Activated CD8-positive, alpha-beta memory T cell treated with anti-CD3 and anti-CD28 coated beads for 4 hours (primary cell): Measurements from ENCODE around the gene SLC41A3.

ENCODE experiments used
- DNase-seq, 2 donors: peaks; one replicate each; pipeline ENCODE4 v3.0.0-alpha.2; 2020; ENCODE audit warnings: low read depth in 2 of 2

Gene SLC41A3

DNA sequence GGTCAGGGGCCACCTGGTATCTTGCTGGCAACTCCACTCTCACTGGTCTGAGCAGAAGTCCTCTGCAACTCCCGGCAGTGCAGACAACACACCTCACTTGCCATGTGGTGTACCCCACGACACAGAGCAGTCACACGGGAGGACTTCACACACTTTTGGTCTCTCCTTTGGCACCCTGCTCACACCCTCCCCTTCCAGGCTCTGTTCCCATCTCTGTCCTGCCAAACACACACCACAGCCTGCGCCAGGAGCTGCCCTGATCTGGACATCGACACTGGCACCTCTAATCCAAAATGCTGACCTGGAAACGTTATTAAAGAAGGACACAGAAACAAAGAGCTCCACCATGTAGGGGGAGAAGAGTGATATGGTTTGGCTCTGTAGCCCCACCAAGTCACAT lies 57.2 kb downstream of the SLC41A3 start:
- no peak for DNase-seq

DNA sequence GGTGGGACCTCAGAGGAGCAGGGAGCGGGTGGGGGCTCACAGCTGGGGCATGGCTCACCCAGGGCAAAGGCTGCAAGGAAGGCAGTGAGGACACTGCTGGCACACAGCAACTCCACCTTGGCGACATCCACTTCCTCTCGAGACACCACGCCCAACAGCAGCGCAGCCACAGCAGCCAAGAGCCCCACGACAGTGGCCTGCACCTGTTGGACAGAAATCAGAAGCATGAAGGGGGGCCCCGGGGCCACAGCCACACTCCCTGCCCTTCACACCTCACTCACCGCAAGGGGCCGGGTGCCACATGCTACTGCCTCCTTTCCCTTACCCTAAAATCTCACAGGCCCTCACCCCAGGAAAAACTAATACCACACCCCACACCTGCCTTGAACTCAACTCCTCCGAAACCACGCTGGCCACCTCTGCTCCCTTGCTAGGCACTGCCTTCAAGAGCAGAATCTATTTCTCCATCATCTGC lies 57.6 kb downstream of the SLC41A3 start:
- DNase-seq = no peak

DNA sequence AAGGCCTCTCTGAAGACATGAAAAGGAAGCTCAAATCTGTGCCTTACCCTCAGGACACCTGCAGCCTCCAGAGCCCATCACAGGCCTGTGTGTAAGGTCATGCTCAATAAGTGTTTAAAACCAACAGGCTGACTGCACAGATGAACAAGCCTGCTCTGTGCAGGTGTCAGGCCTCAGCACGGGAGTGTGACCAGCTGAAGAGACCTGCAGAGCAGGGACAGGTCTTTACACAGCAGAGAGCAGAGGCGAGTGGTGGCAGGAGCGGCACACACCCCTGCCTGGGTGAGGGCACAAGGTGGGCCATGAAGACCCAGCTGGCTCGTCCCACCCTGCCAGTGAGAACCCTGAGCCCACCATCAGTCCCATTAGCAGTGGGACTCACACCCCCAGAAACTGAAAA lies 58.1 kb downstream of the SLC41A3 start:
- no peak for DNase-seq

DNA sequence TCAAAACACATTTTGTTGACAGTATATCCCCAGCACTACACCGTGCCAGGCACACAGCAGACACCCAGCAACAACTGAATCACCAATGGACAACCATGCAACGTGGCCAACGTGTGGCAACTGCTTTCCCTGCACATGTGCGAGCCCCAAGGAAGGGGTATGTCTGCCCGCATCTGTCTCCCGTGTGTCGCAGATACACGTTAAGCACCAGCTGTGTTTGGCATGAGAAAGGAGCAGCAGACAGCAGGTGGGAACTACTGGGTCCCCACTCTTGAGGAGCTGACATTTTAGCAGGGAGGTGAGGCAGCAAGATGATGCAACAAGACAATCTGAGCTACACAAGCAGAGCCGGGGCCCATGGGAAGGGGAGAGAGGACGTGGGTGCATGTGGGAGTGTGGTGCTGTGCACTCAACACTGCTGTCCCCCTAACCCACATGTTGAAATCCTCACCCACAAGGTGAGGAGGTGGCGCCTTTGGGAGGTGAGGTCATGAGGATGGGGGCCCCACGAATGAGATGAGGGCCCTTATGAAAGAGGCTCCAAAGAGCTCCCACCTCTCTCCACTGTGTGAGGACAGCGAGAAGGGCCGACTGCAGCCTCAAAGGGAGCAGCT lies 58.7 kb downstream of the SLC41A3 start:
- DNase-seq = no peak

DNA sequence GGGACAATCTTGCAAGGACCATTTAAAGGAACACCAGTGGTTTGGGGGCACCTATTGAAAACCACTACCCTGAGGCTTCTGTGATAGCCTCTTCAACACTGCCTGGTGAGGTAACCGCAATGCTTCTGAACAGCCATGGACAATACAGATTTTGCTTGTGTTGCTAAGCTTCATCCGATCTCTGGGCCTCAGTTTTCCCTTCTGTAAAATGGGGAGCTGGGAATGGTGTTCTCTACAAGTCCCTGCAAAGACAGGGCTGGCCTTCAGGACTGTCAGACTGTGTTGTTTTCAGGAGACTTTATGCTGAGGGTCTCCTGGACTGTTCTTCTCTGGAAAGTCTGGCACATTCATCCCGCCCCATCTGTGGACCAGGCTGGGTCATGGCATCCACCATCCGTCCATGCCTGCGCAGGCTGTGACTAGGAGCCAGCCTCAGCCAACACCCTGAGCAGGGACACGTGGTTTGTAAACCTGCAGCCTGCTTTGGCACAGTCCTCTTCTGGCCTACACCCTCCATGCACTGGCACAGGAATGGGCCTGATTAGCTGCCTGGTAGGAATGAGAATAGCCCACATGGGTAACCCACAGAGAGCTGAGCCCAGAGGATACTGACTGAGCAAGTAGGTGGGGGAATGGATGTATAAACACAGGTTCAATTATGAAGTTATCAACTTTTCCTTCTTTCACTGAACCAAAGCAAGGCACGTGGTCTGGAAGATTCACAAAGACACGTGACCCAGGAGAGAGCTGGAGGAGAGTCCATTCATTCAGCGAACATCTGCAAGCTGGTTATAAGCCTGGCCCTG lies 59.7 kb downstream of the SLC41A3 start:
- DNase-seq = no peak

DNA sequence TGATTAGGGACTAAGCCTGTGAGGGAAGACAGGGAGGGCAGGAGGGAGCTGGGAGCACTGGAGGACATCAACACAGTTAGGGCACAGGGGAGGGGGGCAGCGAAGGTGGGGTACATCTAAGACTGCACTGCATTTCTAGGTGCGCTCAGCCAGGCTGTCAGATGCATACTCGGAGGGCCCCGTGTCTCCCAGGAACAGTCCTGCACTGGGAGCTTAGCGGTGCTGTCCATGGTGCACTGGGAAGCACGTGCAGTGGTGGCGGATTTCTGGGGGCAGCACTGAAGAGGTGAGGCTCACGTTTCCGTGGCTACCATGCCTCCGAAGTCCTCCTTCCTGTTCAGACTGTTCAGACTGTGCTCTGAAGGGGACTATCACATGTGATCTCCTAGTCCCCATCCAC lies 60.5 kb downstream of the SLC41A3 start:
- DNase-seq = no peak

DNA sequence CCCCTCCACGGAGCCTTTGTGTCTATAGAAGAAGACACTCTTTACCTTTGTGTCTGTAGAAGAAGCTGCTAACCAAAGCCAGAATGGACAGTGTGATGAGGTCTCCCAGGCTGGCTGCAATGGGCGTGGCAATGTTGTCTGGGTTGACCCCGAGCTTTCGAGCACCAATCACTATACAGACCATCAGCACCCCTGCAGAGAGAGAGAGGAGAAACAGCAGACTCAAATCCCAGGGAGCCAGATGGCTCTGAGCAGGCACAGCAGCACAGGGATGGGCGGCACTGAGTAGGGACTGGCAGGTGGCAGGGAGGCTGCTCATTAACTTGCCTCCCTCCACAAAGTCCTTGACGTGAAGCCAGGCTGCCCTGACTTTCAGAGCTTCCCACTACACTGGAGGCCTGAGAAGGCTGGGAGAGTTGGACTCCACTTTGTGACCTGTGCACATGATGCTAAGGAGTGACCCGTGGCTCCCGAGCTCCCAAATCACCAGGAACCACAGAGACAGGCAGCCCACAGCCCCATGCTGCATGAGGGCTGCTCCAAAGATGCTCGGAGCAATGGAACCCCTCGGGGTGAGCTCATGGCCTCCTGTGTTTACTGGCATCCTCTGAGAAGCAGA lies 61.1 kb downstream of the SLC41A3 start:
- DNase-seq = no peak

DNA sequence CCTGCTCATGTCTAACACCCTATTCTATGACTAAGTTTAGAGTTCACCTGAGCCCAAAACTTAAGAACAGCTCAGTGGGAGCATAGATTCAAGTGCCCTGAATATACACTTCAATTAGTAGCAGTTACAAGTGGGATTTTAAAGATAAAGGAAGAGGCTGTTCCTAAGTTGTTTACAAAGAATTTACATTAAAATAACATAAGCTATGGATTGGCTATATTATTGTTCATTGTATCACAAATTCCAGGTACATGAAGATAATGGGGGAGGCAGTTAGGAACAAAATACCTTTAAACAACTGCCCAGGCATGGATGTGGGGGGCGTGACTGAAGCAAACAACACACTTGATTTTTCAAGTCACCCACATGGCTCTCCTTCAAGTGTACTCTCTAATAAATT lies 62.2 kb downstream of the SLC41A3 start:
- DNase-seq = no peak

DNA sequence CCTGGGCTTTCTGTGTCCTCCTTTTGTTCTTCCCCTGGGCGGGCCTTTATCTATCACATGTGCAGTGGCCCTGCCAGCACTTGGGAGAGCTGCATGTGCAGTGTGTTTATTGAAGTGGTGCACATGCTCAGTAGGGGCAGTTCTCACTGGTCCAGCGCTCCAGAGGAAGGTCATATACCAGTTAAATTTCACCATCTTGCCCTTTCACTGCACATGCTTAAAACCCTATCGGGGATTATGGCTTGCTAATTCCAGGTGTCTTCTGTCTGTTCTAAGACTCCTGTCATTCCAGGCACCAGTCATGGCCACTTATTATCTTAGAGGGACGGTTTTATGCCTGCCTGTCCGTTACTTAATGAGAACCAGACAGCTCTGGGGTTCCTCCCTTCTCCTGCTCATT lies 62.7 kb downstream of the SLC41A3 start:
- no peak for DNase-seq

DNA sequence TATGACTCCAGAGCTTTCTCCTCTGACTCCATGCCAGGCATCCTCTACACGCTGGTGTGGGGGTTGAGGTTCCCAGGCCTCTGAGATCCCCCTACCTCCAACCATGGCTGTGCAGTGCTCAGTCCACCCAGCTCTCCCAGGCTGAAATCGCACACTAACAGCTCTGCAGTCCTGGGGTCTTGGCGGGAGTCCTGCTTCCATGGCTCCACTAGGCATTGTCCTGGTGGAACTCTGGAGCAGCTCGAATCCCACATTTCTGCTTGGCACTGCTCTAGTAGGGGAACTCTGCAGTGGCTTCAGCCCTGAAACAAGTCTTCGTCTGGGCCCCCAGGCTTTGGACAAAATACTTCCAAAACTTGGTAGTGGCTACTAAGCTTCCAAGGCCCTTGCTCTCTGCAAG lies 64.2 kb downstream of the SLC41A3 start:
- DNase-seq = no peak

DNA sequence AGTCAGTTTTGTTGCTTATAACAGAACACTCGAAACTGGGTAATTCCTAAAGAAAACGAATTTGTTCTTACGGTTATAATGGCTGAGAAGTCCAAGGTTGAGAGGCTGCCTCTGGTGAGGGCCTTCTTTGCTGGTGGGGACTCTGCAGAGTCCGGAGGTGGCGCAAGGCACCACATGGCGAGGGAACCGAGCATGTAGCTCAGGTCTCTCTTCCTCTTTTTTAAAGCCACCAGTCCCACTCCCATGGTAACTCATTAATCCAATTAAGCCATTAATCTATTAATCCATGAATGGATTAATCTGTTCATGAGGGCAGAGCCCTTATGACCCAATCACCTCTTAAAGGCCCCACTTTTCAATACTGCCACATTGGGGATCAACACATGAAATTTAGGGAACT lies 64.9 kb downstream of the SLC41A3 start:
- no peak for DNase-seq

DNA sequence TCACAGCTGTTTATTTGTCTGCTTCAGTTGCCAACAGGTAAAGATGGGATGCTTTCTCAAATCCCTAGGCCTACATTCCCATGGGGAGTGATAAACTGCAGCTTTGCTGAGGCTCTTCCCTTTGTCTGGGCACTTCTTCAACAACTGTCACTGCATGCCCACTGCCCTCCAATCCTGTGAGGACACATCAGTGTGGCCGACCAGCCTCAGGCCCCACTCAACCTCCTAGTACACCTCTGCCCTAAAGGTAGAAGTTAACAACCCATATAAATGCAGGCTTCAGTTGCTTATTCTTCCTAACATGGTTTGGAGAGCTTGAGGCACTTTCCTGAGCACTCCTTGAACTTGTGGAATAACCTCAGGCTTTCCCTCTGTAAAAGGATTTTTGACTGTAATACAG lies 65.4 kb downstream of the SLC41A3 start:
- no peak for DNase-seq

DNA sequence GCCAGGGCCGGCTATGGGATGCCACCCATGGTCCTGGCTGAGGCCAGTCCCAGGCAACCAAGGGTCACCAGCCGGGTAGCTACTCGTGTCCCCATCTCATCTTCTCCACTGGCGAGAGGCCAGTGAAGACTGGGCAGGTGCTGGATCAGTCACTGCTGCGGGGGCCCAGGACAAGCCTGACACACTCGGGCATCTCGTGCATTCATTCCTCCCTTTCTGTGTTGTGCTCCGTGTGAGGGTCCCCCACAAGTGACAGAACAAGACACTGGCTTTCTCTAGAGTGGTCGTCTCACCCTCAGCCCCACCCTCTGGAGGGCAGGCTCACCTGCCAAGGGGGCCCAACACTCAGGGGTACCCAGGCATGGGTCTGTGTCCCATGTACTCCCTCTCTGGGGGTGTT lies 66.6 kb downstream of the SLC41A3 start:
- DNase-seq = no peak

DNA sequence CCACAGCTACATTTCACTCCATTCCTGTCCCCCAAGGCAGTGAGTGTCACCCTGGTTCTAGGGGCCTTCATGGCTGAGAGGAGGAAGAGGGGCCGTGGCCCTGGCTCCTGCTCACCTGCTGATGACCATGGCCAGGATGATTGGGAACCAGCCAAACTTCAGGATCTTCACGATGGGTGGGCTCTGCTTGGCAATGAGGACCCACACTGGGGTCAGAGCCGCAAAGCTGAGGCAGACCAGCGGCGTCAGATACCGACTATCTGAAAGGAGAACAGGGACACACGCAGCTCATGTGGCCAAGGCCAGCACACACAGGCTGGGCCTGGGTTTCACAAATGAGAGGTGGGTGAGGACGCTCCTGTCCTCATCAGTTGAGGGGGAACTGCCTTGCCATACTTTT lies 67.3 kb downstream of the SLC41A3 start:
- no peak for DNase-seq

DNA sequence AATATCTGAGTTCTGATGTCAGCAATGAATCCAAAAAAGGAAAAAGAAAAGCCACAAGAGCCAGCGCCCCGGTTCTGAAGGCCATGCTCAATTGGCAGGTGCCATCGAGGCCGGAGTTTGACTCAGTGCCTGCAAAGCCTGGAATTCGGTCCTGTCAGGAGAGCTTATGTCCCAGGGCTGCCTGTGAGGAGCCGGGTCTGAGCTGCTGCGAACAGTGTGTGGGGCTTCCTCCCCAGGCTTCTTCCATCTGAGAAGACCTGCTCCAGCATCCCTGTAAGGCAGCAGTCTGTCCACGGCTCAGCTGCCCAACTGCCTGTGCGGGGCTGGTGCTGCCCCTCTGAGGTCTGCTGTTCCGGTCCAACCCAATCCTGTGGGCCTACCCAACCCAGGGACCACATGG lies 68.8 kb downstream of the SLC41A3 start:
- DNase-seq = no peak

DNA sequence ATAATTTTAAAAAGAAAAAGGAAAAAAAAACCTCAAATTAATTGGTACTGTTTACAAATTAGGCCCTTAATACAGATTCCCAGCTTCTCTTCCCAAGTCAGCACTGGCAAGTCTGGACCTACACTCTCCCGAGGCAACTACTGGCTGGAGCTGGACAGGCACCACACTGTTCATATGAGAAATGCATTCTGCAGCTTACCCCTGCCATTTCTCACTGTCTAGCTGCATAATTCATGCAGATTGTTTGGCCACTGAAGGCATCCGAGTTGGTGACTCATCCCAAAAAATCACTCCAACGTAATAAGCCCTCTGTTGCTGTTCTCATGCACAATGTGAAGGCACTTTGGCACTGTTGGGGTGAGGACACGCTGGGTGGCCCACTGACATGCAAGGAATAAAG lies 69.7 kb downstream of the SLC41A3 start:
- no peak for DNase-seq

DNA sequence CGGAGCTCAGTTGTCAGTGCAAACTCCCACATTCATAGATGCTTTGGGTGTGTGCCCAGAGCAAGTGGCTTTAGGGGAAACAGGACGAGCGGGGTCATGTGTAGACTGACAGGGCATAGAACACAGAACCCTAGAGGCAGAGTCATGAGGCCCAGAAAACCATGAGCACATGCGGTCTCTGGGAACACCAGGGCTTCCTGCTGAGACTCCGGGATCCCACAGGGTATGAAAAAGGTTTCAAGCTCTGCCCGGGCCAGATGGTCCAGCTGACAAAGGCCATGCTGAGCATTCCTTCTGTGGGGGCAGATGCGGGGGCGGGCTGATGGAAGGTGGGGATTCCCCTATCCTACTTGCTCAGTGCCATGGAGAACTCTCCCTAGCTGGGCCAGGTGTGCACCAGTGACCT lies 70.2 kb downstream of the SLC41A3 start:
- DNase-seq = no peak

DNA sequence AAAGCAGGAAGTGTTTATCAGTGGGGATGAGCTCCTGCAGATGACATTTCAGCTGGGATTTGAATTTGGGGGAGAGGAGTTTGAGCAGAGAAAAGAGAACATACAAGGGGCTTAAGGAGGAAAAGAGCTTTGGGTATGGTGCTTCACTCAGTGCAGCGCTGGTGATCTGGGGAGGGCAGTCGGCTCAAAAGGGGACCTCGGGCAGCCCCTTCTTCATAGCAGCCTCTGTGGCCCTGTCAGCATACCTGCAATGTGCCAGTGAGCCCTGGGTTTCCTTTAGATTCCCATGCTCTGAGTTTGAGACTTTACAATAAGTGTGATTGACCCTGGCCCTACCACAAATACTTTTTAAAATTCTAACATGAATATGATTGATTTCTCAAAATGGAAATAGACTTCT lies 74.7 kb downstream of the SLC41A3 start:
- DNase-seq = no peak

DNA sequence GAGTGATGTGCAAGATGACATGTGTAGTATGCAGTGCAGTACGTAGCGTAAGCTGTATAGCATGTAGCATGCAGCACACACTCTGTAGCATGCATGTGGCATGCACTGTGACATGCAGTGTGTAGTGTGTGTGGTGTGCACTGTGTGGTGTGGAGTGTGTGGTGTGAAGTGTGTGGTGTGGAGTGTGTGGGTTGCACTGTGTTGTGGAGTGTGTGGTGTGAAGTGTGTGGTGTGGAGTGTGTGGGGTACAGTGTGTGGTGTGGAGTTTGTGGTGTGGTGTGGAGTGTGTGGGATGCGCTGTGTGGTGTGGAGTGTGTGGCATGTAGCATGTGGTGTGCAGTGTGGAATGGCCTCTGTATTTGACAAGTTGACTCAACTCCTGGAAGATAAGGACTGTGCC lies 75.7 kb downstream of the SLC41A3 start:
- DNase-seq = no peak

DNA sequence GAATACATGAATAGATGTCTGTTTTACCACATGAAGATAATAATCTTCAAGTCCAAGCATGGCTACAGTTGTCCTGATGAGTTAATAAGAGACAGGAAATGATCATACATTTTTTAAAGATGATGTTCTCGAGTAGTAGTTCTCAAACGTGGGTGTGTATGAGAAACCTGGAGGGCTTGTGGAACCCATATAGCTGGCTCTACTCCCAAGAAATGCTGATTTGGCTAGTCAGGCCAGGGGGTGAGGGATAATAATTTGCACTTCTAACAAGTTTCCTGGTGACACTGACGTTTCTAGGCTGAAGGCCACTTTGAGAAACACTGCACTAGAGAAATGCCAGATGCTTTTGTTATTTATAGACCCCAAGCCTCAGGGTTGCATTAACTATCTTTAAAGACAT lies 78.0 kb downstream of the SLC41A3 start:
- no peak for DNase-seq

DNA sequence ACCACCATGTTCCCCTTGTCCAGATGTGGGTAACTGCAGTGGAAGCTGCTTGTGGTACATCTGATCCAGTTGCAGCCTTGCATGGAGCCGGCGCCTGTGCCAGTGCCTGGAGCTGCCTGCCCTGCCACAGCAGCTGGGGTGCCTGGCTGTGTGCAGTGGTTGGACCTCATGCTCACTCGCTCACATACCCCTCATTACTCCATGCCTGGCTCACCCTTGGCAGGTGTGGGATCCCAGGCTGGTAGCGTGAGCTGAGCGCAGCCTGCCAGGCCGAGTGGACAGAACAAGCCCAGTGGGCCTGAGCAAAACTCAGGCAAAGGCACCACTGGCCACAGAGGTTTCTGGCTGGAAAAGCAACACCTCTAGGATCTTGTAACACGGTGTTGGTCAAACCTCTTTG lies 79.2 kb downstream of the SLC41A3 start:
- DNase-seq = no peak

DNA sequence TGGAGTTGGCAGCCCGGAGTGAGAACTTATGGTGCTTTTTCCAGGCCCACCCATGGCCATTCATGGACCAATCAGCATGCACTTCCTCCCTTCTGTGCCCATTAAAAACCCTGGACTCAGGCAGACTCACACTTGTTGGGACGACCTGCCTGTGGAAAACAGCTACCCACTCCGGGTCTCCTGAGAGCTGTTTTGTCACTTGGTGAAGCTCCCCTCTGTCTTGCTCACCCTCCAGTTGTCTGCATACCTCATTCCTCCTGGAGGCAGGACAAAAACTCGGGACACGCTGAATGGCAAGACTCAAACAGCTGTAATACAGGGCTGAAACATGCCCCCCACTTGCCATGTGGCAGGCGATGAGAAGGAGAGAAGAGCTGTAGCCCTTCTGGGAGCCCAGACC lies 79.7 kb downstream of the SLC41A3 start:
- DNase-seq = no peak
